AG04450 (cell line): ENCODE results near the gene SLC44A1. TPM values are rescaled to one million over a fixed set of nuclear protein-coding genes. Genes with fewer than 3 reads are reported as not detected.

Experiments
- CTCF ChIA-PET: fragments of 300-600, 350-600 bp; formaldehyde crosslinking; extraction: SDS; loops from one replicate; lab custom pipeline; 2022; ENCODE audit warnings: antibody characterized with exemption, inconsistent platforms; lab: Charles Lee
- POLR2A ChIA-PET: fragments of 350-600 bp; formaldehyde crosslinking; extraction: SDS; loops from one replicate; lab custom pipeline; 2021; ENCODE audit warnings: antibody characterized with exemption, inconsistent platforms; lab: Yijun Ruan, JAX
- DNase-seq: peaks from one replicate; pipeline ENCODE4 v3.0.0-alpha.2; 2011; ENCODE audit warnings: low read depth, low spot score
- H3K27ac ChIP-seq: one replicate; pipeline ENCODE4 v1.5.1; 2012; ENCODE audit warnings: low read depth, low read length, control low read depth
- H3K27me3 ChIP-seq: one replicate; pipeline ENCODE4 v1.6.0; 2012; ENCODE audit warnings: low read length; ENCODE audit not compliant: control insufficient read depth, insufficient read depth
- H3K4me3 ChIP-seq: 2 replicates; pipeline ENCODE4 v1.5.1; 2011; ENCODE audit warnings: mild to moderate bottlenecking, low read depth, low read length, control low read depth
- H3K9me3 ChIP-seq: 2 replicates; pipeline ENCODE4 v1.5.1; 2012; ENCODE audit warnings: low read length; ENCODE audit not compliant: control insufficient read depth, insufficient read depth
- CTCF ChIP-seq: IDR thresholded peaks from 2 replicates; pipeline ENCODE4 v1.5.1; 2011; ENCODE audit warnings: low read depth, low read length, control low read depth, inconsistent platforms
- polyA plus RNA-seq: library from polyadenylated mRNA; depleted of rRNA; stranded (reverse); fragments of >200 nt; gene quantifications from 2 replicates; pipeline ENCODE4 v1.2.3, GENCODE V29; 2011

Gene SLC44A1
- polyA plus RNA-seq, 1 experiment: 15.6 TPM

- Histone ChIP-seq H3K27ac (no peak overlapping the region), H3K4me3 (no peak overlapping the region), H3K9me3 (no peaks in the 10 kb centered on the region), H3K27me3 (no peaks in the 10 kb centered on the region)
- no peak for DNase-seq
- CTCF ChIA-PET: no interaction called here
- TF ChIP-seq CTCF: no peak
- POLR2A ChIA-PET: no interaction called here
These were observed 46.5 kb downstream of the SLC44A1 start for GRCh38 chr9:105290954-105291353.

- Histone ChIP-seq H3K9me3 (no peaks in the 10 kb centered on the region), H3K27me3 (no peaks in the 10 kb centered on the region), H3K27ac (no peak overlapping the region), H3K4me3 (no peak overlapping the region)
- POLR2A ChIA-PET: no interaction called here
- no peak for TF ChIP-seq CTCF
- CTCF ChIA-PET: interaction anchor here (0.7 kb wide), 1 partner anchor 9 kb away, joined by 6 read pairs; no protein-coding TSS in a partner anchor
- no peak for DNase-seq
These were observed 47.0 kb downstream of the SLC44A1 start for GRCh38 chr9:105291422-105291859.

- no peak for TF ChIP-seq CTCF
- no peaks in the 10 kb centered on the region for H3K27me3 ChIP-seq
- no peak for DNase-seq
- no peak overlapping the region for H3K4me3 ChIP-seq
- no peaks in the 10 kb centered on the region for H3K9me3 ChIP-seq
- no peak overlapping the region for H3K27ac ChIP-seq
- ChIA-PET POLR2A (no interaction called here), CTCF (interaction anchor here (0.7 kb wide), 1 partner anchor 9 kb away, joined by 6 read pairs; no protein-coding TSS in a partner anchor)
These were observed 47.5 kb downstream of the SLC44A1 start for GRCh38 chr9:105291938-105292337.

- ChIA-PET CTCF (no interaction called here), POLR2A (no interaction called here)
- DNase-seq: no peak
- Histone ChIP-seq H3K27me3 (no peaks in the 10 kb centered on the region), H3K27ac (no peak overlapping the region), H3K4me3 (no peak overlapping the region), H3K9me3 (no peaks in the 10 kb centered on the region)
- no peak for TF ChIP-seq CTCF
These were observed 49.0 kb downstream of the SLC44A1 start for GRCh38 chr9:105293408-105293807.

GRCh38 chr9:105295201-105295550 lies 50.7 kb downstream of the SLC44A1 start:
- no peak for DNase-seq
- no peak overlapping the region for H3K27ac ChIP-seq
- CTCF ChIA-PET: no interaction called here
- TF ChIP-seq CTCF: no peak
- H3K4me3 ChIP-seq: no peak overlapping the region
- no peaks in the 10 kb centered on the region for H3K27me3 ChIP-seq
- H3K9me3 ChIP-seq: no peaks in the 10 kb centered on the region
- POLR2A ChIA-PET: no interaction called here
